Sciatic nerve (tissue), 2 donors: ENCODE results near the gene KRTAP9-1. TPM values are rescaled to one million over a fixed set of nuclear protein-coding genes. Genes with fewer than 3 reads are reported as not detected.
"Not testable (repeated sequence)": the region's sequence is repeated elsewhere in the genome, so short reads cannot be mapped to it uniquely, and the experiment has no call there.

Experiments used
- ATAC-seq: fragments of 200-7000 bp; cut with Tn5 transposase; one replicate; pipeline ENCODE4 v1.9.1; 2020; ENCODE audit warnings: mild to moderate bottlenecking, moderate library complexity
- DNase-seq: peaks from one replicate; pipeline ENCODE4 v3.0.0-alpha.2; 2020; ENCODE audit warnings: low spot score
- intact Hi-C: fragments of 100-400 bp; cut with DNase I; formaldehyde crosslinking; loops from one replicate; pipeline ENCODE4 v1.14.2; 2022
- total RNA-seq: library from RNA; stranded (reverse); fragmentation: NEBNext Ultra II Directional; extraction: Animal tissue kit (Norgen Biotek cat#: 25700); gene quantifications from one replicate; pipeline ENCODE4 v1.2.1, GENCODE V29; 2021
- donor health status: DM: no; HTN: no; CAD: no.
- donor health status: DM: no; HTN: no; CAD: no.

Gene KRTAP9-1
- total RNA-seq, 1 donor from 2014 or later = not detected

- intact Hi-C loops, ATAC-seq, DNase-seq: not testable (repeated sequence)
These were observed 47.4 kb downstream of the KRTAP9-1 start for GRCh38 chr17:41237116-41237515.

GRCh38 chr17:41237949-41238437 is 48.3 kb downstream of the KRTAP9-1 start, which contains the start of gene KRTAP9-8:
Gene KRTAP9-8 (plus strand): TSS chr17:41237999. CDS start chr17:41238052, 53 bp downstream.
- ATAC-seq, intact Hi-C loops, DNase-seq: not testable (repeated sequence)

Other genes starting within 250 kb of the KRTAP9-1 start
- not detected for gene KRT39, start 222.9 kb upstream of the KRTAP9-1 start, total RNA-seq
- gene KRT40, start 205.6 kb upstream of the KRTAP9-1 start, total RNA-seq = not detected
- gene KRTAP3-3, start 195.7 kb upstream of the KRTAP9-1 start, total RNA-seq = not detected
- not detected for gene KRTAP3-2, start 190.0 kb upstream of the KRTAP9-1 start, total RNA-seq
- gene KRTAP3-1, start 180.8 kb upstream of the KRTAP9-1 start, total RNA-seq = not detected
- gene KRTAP1-5, start 162.7 kb upstream of the KRTAP9-1 start, total RNA-seq = not detected
- gene KRTAP1-4, start 159.7 kb upstream of the KRTAP9-1 start, total RNA-seq = not detected
- gene KRTAP1-3, start 155.0 kb upstream of the KRTAP9-1 start, total RNA-seq = not detected
- gene KRTAP1-1, start 148.4 kb upstream of the KRTAP9-1 start, total RNA-seq = not detected
- not detected for gene KRTAP2-1, start 142.6 kb upstream of the KRTAP9-1 start, total RNA-seq
- not detected for gene KRTAP2-2, start 134.7 kb upstream of the KRTAP9-1 start, total RNA-seq
- gene KRTAP2-3, start 129.8 kb upstream of the KRTAP9-1 start, total RNA-seq = not detected
- gene KRTAP2-4, start 124.0 kb upstream of the KRTAP9-1 start, total RNA-seq = not detected
- gene KRTAP4-7, start 105.7 kb upstream of the KRTAP9-1 start, total RNA-seq = not detected
- gene KRTAP4-8, start 91.7 kb upstream of the KRTAP9-1 start, total RNA-seq = not detected
- not detected for gene KRTAP4-16, start 87.7 kb upstream of the KRTAP9-1 start, total RNA-seq
- not detected for gene KRTAP4-9, start 84.5 kb upstream of the KRTAP9-1 start, total RNA-seq
- not detected for gene KRTAP4-11, start 71.5 kb upstream of the KRTAP9-1 start, total RNA-seq
- gene KRTAP4-12, start 65.7 kb upstream of the KRTAP9-1 start, total RNA-seq = not detected
- gene KRTAP4-6, start 49.3 kb upstream of the KRTAP9-1 start, total RNA-seq = not detected
- not detected for gene KRTAP4-5, start 40.1 kb upstream of the KRTAP9-1 start, total RNA-seq
- not detected for gene KRTAP4-4, start 29.1 kb upstream of the KRTAP9-1 start, total RNA-seq
- not detected for gene KRTAP4-3, start 21.7 kb upstream of the KRTAP9-1 start, total RNA-seq
- not detected for gene KRTAP4-2, start 11.7 kb upstream of the KRTAP9-1 start, total RNA-seq
- gene KRTAP4-1, start 5.0 kb upstream of the KRTAP9-1 start, total RNA-seq = not detected
- gene KRTAP9-2, start 36.8 kb downstream of the KRTAP9-1 start, total RNA-seq = not detected
- gene KRTAP9-3, start 42.6 kb downstream of the KRTAP9-1 start, total RNA-seq = not detected
- gene KRTAP9-8, start 48.1 kb downstream of the KRTAP9-1 start, total RNA-seq = not detected
- gene KRTAP9-4, start 59.8 kb downstream of the KRTAP9-1 start, total RNA-seq = not detected
- not detected for gene KRTAP9-9, start 65.5 kb downstream of the KRTAP9-1 start, total RNA-seq
- not detected for gene KRTAP9-6, start 75.5 kb downstream of the KRTAP9-1 start, total RNA-seq
- gene KRTAP9-7, start 85.8 kb downstream of the KRTAP9-1 start, total RNA-seq = not detected
- gene KRTAP29-1, start 113.0 kb downstream of the KRTAP9-1 start, total RNA-seq = not detected
- not detected for gene KRTAP16-1, start 119.4 kb downstream of the KRTAP9-1 start, total RNA-seq
- not detected for gene KRTAP17-1, start 125.8 kb downstream of the KRTAP9-1 start, total RNA-seq
- not detected for gene KRT33A, start 160.9 kb downstream of the KRTAP9-1 start, total RNA-seq
- not detected for gene KRT33B, start 179.9 kb downstream of the KRTAP9-1 start, total RNA-seq
- gene KRT34, start 192.4 kb downstream of the KRTAP9-1 start, total RNA-seq = not detected
- gene KRT31, start 207.7 kb downstream of the KRTAP9-1 start, total RNA-seq = not detected
- not detected for gene KRT37, start 234.7 kb downstream of the KRTAP9-1 start, total RNA-seq